ENCODE data around the gene CMKLR1.

- TF ChIP-seq, protein P1, sequence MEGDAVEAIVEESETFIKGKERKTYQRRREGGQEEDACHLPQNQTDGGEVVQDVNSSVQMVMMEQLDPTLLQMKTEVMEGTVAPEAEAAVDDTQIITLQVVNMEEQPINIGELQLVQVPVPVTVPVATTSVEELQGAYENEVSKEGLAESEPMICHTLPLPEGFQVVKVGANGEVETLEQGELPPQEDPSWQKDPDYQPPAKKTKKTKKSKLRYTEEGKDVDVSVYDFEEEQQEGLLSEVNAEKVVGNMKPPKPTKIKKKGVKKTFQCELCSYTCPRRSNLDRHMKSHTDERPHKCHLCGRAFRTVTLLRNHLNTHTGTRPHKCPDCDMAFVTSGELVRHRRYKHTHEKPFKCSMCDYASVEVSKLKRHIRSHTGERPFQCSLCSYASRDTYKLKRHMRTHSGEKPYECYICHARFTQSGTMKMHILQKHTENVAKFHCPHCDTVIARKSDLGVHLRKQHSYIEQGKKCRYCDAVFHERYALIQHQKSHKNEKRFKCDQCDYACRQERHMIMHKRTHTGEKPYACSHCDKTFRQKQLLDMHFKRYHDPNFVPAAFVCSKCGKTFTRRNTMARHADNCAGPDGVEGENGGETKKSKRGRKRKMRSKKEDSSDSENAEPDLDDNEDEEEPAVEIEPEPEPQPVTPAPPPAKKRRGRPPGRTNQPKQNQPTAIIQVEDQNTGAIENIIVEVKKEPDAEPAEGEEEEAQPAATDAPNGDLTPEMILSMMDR (IDR thresholded peaks at IDR 0.05): no peak
- no peak for TF ChIP-seq POLR2AphosphoS5 (IDR thresholded peaks at IDR 0.05)
- TF ChIP-seq EP300 (IDR thresholded peaks at IDR 0.05): no peak
Measured at GRCh38 chr12:108358580-108358965, 19.5 kb upstream of the CMKLR1 start.

All from gastroesophageal sphincter (tissue), 3 donors.